ENCODE measurements around the gene ATXN1.

The ATXN1 gene

GRCh38 chr6:16374461-16375200 is 386.6 kb downstream of the ATXN1 start:
- H3K4me1 ChIP-seq (ENCODE audit: control insufficient read depth, low read length), result peaks cover 87% of the 10 kb centered on the region
- peak overlapping the region; percentile 84 for H3K27ac ChIP-seq (ENCODE audit: low read depth, low read length)
- H3K4me3 ChIP-seq (ENCODE audit: low read length), result peak overlapping the region; percentile 63
- 0 out of 2 replicates have a peak, but pooled peaks cover 8% of the 10 kb centered on the region for H3F3A ChIP-seq (ENCODE audit: control insufficient read depth, insufficient read depth)
- peaks cover 7% of the 10 kb centered on the region for H3K79me2 ChIP-seq (ENCODE audit: control insufficient read depth, low read length)
- H3K9me3 ChIP-seq (ENCODE audit: control insufficient read depth, insufficient read depth, low read length), result peaks cover 4% of the 10 kb centered on the region; the same call in 1 of the 2 replicates
- no peaks in the 10 kb centered on the region for H4K20me1 ChIP-seq (ENCODE audit: control insufficient read depth, insufficient read depth, low read depth, low read length)
- peaks cover 3% of the 10 kb centered on the region for H3K36me3 ChIP-seq (ENCODE audit: control insufficient read depth, low read length)
- H3K9me2 ChIP-seq (replicated peaks; ENCODE audit: control insufficient read depth, low read length), result no peaks in the 10 kb centered on the region
- no peaks in the 10 kb centered on the region for H3K27me3 ChIP-seq (ENCODE audit: control insufficient read depth, low read length)
- peak overlapping the region; percentile 81 for H3K4me2 ChIP-seq (ENCODE audit: low read length)
- no peak for TF ChIP-seq EZH2phosphoT487 (IDR thresholded peaks at IDR 0.05; ENCODE audit: borderline replicate concordance, low read length)
- TF ChIP-seq, protein P1, sequence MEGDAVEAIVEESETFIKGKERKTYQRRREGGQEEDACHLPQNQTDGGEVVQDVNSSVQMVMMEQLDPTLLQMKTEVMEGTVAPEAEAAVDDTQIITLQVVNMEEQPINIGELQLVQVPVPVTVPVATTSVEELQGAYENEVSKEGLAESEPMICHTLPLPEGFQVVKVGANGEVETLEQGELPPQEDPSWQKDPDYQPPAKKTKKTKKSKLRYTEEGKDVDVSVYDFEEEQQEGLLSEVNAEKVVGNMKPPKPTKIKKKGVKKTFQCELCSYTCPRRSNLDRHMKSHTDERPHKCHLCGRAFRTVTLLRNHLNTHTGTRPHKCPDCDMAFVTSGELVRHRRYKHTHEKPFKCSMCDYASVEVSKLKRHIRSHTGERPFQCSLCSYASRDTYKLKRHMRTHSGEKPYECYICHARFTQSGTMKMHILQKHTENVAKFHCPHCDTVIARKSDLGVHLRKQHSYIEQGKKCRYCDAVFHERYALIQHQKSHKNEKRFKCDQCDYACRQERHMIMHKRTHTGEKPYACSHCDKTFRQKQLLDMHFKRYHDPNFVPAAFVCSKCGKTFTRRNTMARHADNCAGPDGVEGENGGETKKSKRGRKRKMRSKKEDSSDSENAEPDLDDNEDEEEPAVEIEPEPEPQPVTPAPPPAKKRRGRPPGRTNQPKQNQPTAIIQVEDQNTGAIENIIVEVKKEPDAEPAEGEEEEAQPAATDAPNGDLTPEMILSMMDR (IDR thresholded peaks at IDR 0.05; ENCODE audit: low read depth, low read length, poor library complexity, severe bottlenecking), result no peak

GRCh38 chr6:16374016-16374415 is 387.2 kb downstream of the ATXN1 start:
- TF ChIP-seq EZH2phosphoT487 (IDR thresholded peaks at IDR 0.05; ENCODE audit: borderline replicate concordance, low read length), result no peak
- Histone ChIP-seq H3F3A (ENCODE audit: control insufficient read depth, insufficient read depth) (0 out of 2 replicates have a peak, but pooled peaks cover 8% of the 10 kb centered on the region), H3K36me3 (ENCODE audit: control insufficient read depth, low read length) (peaks cover 3% of the 10 kb centered on the region), H3K27me3 (ENCODE audit: control insufficient read depth, low read length) (no peaks in the 10 kb centered on the region), H3K9me2 (replicated peaks; ENCODE audit: control insufficient read depth, low read length) (no peaks in the 10 kb centered on the region), H3K4me1 (ENCODE audit: control insufficient read depth, low read length) (peaks cover 90% of the 10 kb centered on the region), H4K20me1 (ENCODE audit: control insufficient read depth, insufficient read depth, low read depth, low read length) (no peaks in the 10 kb centered on the region), H3K4me2 (ENCODE audit: low read length) (peak overlapping the region; percentile 81), H3K4me3 (ENCODE audit: low read length) (peak overlapping the region; percentile 63), H3K9me3 (ENCODE audit: control insufficient read depth, insufficient read depth, low read length) (peaks cover 4% of the 10 kb centered on the region; the same call in 1 of the 2 replicates), H3K27ac (ENCODE audit: low read depth, low read length) (peak overlapping the region; percentile 84), H3K79me2 (ENCODE audit: control insufficient read depth, low read length) (peaks cover 7% of the 10 kb centered on the region)

DNA sequence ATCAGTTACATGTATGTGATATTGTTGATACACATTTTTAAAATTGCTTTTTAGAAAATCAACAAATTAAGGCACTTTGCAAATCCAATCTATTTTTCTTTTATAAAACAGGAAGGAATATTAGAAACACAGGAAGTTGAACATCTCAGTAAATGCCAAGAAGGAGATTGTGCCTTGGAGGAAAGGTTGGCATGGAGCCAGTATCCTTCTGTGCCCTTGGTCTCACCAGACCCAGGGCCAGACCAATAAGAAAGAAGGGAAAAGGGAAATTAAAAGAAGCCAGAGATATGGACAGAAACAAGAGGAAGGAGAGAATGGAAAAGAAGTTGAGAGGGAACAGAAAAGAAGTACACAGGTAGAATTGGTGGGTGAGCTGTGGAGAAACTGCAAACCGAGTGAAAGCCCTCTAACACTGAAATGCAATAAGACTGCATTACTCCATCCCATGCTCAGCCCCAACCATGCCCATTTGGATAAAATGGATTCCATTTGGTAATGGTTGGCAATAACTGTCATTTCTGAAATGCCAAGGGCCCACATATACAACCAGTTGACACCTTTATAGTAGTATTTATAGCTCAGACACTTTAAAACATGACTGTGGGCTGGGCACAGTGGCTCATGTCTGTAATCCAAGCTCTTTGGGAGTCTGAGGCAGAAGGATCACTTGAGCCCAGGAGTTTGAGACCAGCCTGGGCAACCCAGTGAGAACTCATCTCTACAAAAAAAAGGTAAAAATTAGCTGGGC is 389.1 kb downstream of the ATXN1 start:
- no peaks in the 10 kb centered on the region for H3K27me3 ChIP-seq (ENCODE audit: control insufficient read depth, low read length)
- H3K4me3 ChIP-seq (ENCODE audit: low read length), result peak overlapping the region; percentile 3
- peak overlapping the region; percentile 88 for H3K4me2 ChIP-seq (ENCODE audit: low read length)
- peaks cover 7% of the 10 kb centered on the region for H3K79me2 ChIP-seq (ENCODE audit: control insufficient read depth, low read length)
- H3K9me3 ChIP-seq (ENCODE audit: control insufficient read depth, insufficient read depth, low read length), result peaks cover 4% of the 10 kb centered on the region; the same call in 1 of the 2 replicates
- H3F3A ChIP-seq (ENCODE audit: control insufficient read depth, insufficient read depth), result 0 out of 2 replicates have a peak, but pooled peaks cover 8% of the 10 kb centered on the region
- peak overlapping the region; percentile 85 for H3K27ac ChIP-seq (ENCODE audit: low read depth, low read length)
- H3K9me2 ChIP-seq (replicated peaks; ENCODE audit: control insufficient read depth, low read length), result no peaks in the 10 kb centered on the region
- peaks cover 97% of the 10 kb centered on the region for H3K4me1 ChIP-seq (ENCODE audit: control insufficient read depth, low read length)
- peaks cover 3% of the 10 kb centered on the region for H3K36me3 ChIP-seq (ENCODE audit: control insufficient read depth, low read length)
- TF ChIP-seq EZH2phosphoT487 (IDR thresholded peaks at IDR 0.05; ENCODE audit: borderline replicate concordance, low read length), result no peak
- TF ChIP-seq, protein P1 (IDR thresholded peaks at IDR 0.05; ENCODE audit: low read depth, low read length, poor library complexity, severe bottlenecking), result no peak
- no peaks in the 10 kb centered on the region for H4K20me1 ChIP-seq (ENCODE audit: control insufficient read depth, insufficient read depth, low read depth, low read length)
